DOHH2 (cell line): ENCODE data around the gene SNX30.

Source experiments
- H3F3A ChIP-seq: fragments of 200-600 bp; sonication (generic), shearing (Covaris generic); 2 replicates; pipeline ENCODE4 v1.6.0; 2016; ENCODE audit warnings: antibody characterized with exemption, mild to moderate bottlenecking; ENCODE audit not compliant: control insufficient read depth, insufficient read depth
- H3K27ac ChIP-seq: fragments of 200-600 bp; sonication (generic); 2 replicates; pipeline ENCODE4 v1.5.1; 2014; ENCODE audit warnings: low read depth, mild to moderate bottlenecking, low read length, moderate library complexity
- H3K27me3 ChIP-seq: fragments of 200-600 bp; sonication (generic); 2 replicates; pipeline ENCODE4 v1.6.1; 2014; ENCODE audit warnings: mild to moderate bottlenecking, low read length, mixed read lengths; ENCODE audit not compliant: control insufficient read depth
- H3K36me3 ChIP-seq: fragments of 200-600 bp; sonication (generic); 2 replicates; pipeline ENCODE4 v1.6.1; 2014; ENCODE audit warnings: mild to moderate bottlenecking, low read length, moderate library complexity, mixed read lengths; ENCODE audit not compliant: control insufficient read depth
- H3K4me1 ChIP-seq: fragments of 200-600 bp; sonication (generic); 2 replicates; pipeline ENCODE4 v1.6.1; 2014; ENCODE audit warnings: mild to moderate bottlenecking, low read length, mixed read lengths; ENCODE audit not compliant: control insufficient read depth
- H3K4me2 ChIP-seq: fragments of 200-600 bp; sonication (generic); 2 replicates; pipeline ENCODE4 v1.6.0; 2014; ENCODE audit warnings: mild to moderate bottlenecking, low read length, moderate library complexity
- H3K4me3 ChIP-seq: fragments of 200-600 bp; sonication (generic); 2 replicates; pipeline ENCODE4 v1.5.1; 2014; ENCODE audit warnings: mild to moderate bottlenecking, low read length, mixed read lengths
- H3K79me2 ChIP-seq: fragments of 200-600 bp; sonication (generic); 2 replicates; pipeline ENCODE4 v1.6.1; 2014; ENCODE audit warnings: mild to moderate bottlenecking, low read length, mixed read lengths; ENCODE audit not compliant: control insufficient read depth
- H3K9me2 ChIP-seq: fragments of 200-600 bp; sonication (generic); replicated peaks from 2 replicates; pipeline ENCODE4 v1.6.1; 2014; ENCODE audit warnings: mild to moderate bottlenecking, low read length, mixed read lengths; ENCODE audit not compliant: control insufficient read depth
- H3K9me3 ChIP-seq: fragments of 200-600 bp; sonication (generic); 2 replicates; pipeline ENCODE4 v1.6.1; 2014; ENCODE audit warnings: antibody characterized with exemption, low read length, mixed read lengths; ENCODE audit not compliant: control insufficient read depth, insufficient read depth
- H4K20me1 ChIP-seq: fragments of 200-600 bp; sonication (generic); 2 replicates; pipeline ENCODE4 v1.6.0; 2014; ENCODE audit warnings: low read depth, mild to moderate bottlenecking, antibody characterized with exemption, low read length, moderate library complexity; ENCODE audit not compliant: control insufficient read depth, insufficient read depth
- CTCF ChIP-seq: fragments of 200-600 bp; sonication (generic); IDR thresholded peaks from one replicate; pipeline ENCODE4 v1.5.1; 2014; ENCODE audit warnings: antibody characterized with exemption, mild to moderate bottlenecking, low read depth, low read length; ENCODE audit not compliant: poor library complexity, severe bottlenecking
- EZH2phosphoT487 ChIP-seq: fragments of 200-600 bp; sonication (generic); IDR thresholded peaks from 2 replicates; pipeline ENCODE4 v1.6.1; 2017; ENCODE audit warnings: borderline replicate concordance, mild to moderate bottlenecking, antibody characterized with exemption, low read length, moderate library complexity, mixed read lengths

Gene SNX30

GRCh38 chr9:112725961-112726360 is 24.6 kb upstream of the SNX30 start:
- H4K20me1 ChIP-seq = no peaks in the 10 kb centered on the region
- H3K4me1 ChIP-seq = peaks cover 30% of the 10 kb centered on the region
- H3K9me2 ChIP-seq = no peaks in the 10 kb centered on the region
- H3K79me2 ChIP-seq = no peaks in the 10 kb centered on the region
- no peaks in the 10 kb centered on the region for H3K9me3 ChIP-seq
- H3K27me3 ChIP-seq = no peaks in the 10 kb centered on the region
- peak overlapping the region; percentile 33 for H3K4me3 ChIP-seq
- no peaks in the 10 kb centered on the region for H3K36me3 ChIP-seq
- no peak for TF ChIP-seq EZH2phosphoT487
- no peak for TF ChIP-seq CTCF
- peaks cover 10% of the 10 kb centered on the region for H3F3A ChIP-seq
- peak overlapping the region; percentile 67 for H3K4me2 ChIP-seq
- H3K27ac ChIP-seq = peak overlapping the region; percentile 84

- H3K9me2 ChIP-seq = no peaks in the 10 kb centered on the region
- H3K4me3 ChIP-seq = peak overlapping the region; percentile 33
- H3K36me3 ChIP-seq = no peaks in the 10 kb centered on the region
- H3K9me3 ChIP-seq = no peaks in the 10 kb centered on the region
- H3K4me1 ChIP-seq = peaks cover 30% of the 10 kb centered on the region
- no peaks in the 10 kb centered on the region for H4K20me1 ChIP-seq
- peaks cover 10% of the 10 kb centered on the region for H3F3A ChIP-seq
- H3K27ac ChIP-seq = peak overlapping the region; percentile 84
- H3K4me2 ChIP-seq = peak overlapping the region; percentile 67
- no peaks in the 10 kb centered on the region for H3K79me2 ChIP-seq
- TF ChIP-seq CTCF (no peak), EZH2phosphoT487 (no peak)
- no peaks in the 10 kb centered on the region for H3K27me3 ChIP-seq
These were observed 24.1 kb upstream of the SNX30 start for GRCh38 chr9:112726428-112726827.

GRCh38 chr9:112728401-112728800 is 22.2 kb upstream of the SNX30 start:
- Histone ChIP-seq H3K9me2 (no peaks in the 10 kb centered on the region), H4K20me1 (no peaks in the 10 kb centered on the region), H3K4me2 (no peak overlapping the region), H3K4me1 (peaks cover 30% of the 10 kb centered on the region), H3K27me3 (no peaks in the 10 kb centered on the region), H3K4me3 (no peak overlapping the region), H3K9me3 (no peaks in the 10 kb centered on the region), H3F3A (peaks cover 10% of the 10 kb centered on the region), H3K79me2 (no peaks in the 10 kb centered on the region), H3K36me3 (no peaks in the 10 kb centered on the region), H3K27ac (no peak overlapping the region)
- TF ChIP-seq CTCF = no peak
- TF ChIP-seq EZH2phosphoT487 = no peak

GRCh38 chr9:112731971-112732370 is 18.6 kb upstream of the SNX30 start:
- Histone ChIP-seq H3K9me2 (no peaks in the 10 kb centered on the region), H3K4me1 (peaks cover 15% of the 10 kb centered on the region), H3F3A (peaks cover 4% of the 10 kb centered on the region), H3K36me3 (no peaks in the 10 kb centered on the region), H3K4me2 (no peak overlapping the region), H3K4me3 (no peak overlapping the region), H3K79me2 (no peaks in the 10 kb centered on the region), H3K9me3 (no peaks in the 10 kb centered on the region), H3K27me3 (no peaks in the 10 kb centered on the region), H3K27ac (no peak overlapping the region), H4K20me1 (no peaks in the 10 kb centered on the region)
- TF ChIP-seq EZH2phosphoT487 = no peak
- no peak for TF ChIP-seq CTCF
